ENCODE data around the gene SSRP1. TPM values are rescaled to one million over a fixed set of nuclear protein-coding genes. Genes with fewer than 3 reads are reported as not detected.
A peak's percentile ranks its signal among the peaks of the same experiment; 100 is the strongest.

SSRP1 gene
- total and polyA plus RNA-seq, 7 experiments from 2014 or later = 34.3 to 146 (median 54.7) TPM

- Mint-ChIP-seq H3K36me3 (peaks cover 0 to 13% (median 0%) of the 10 kb centered on the region in 5 donors), H3K27ac (peak overlapping the region in 2 of 9 donors; percentile 41 to 66), H3K9me3 (no peaks in the 10 kb centered on the region), H3K4me3 (peak overlapping the region in 8 of 10 donors; percentile 35 to 73 (median 54)), H3K27me3 (no peaks in the 10 kb centered on the region), H3K4me1 (peaks cover 7 to 14% (median 13%) of the 10 kb centered on the region in 7 donors)
- Histone ChIP-seq H3K4me1 (ENCODE audit: control insufficient read depth in 2 of 2, insufficient read depth in 2 of 2, low read length in 2 of 2) (peaks cover 0 to 8% of the 10 kb centered on the region in 2 donors), H3K27me3 (ENCODE audit: control insufficient read depth in 2 of 2, insufficient read depth in 2 of 2, low read length in 2 of 2) (no peaks in the 10 kb centered on the region), H3K9me3 (ENCODE audit: control insufficient read depth in 2 of 3, low read length in 3 of 3) (no peaks in the 10 kb centered on the region), H3K36me3 (ENCODE audit: control insufficient read depth in 2 of 3, insufficient read depth in 3 of 3, low read length in 3 of 3) (peaks cover 0 to 19% (median 0%) of the 10 kb centered on the region in 3 experiments), H3K27ac (ENCODE audit: low read depth, low read length) (no peak overlapping the region), H3K4me3 (ENCODE audit: low read length) (peak overlapping the region; percentile 24)
- CTCF ChIA-PET = interaction anchor here (0.6 kb wide), 2 partner anchors 38 to 171 kb away, joined by 3 to 5 read pairs; no protein-coding TSS in a partner anchor
- POLR2A ChIA-PET = interaction anchor here (1.2 kb wide), 1 partner anchor 11 kb away, joined by 3 read pairs; no protein-coding TSS in a partner anchor
- peak; percentile 72 for ATAC-seq
- DNase-seq = peak in 3 of 9 donors; percentile 10 to 73 (median 11)
- intact Hi-C loops (cut with micrococcal nuclease) = loop anchor here in 1 of 2 donors (1.0 kb wide), 1 partner anchor 14 kb away; no protein-coding TSS in a partner anchor
Measured at GRCh38 chr11:57311109-57311936, 24.4 kb downstream of the SSRP1 start.

GRCh38 chr11:57310630-57311086, 25.0 kb downstream of the SSRP1 start:
- POLR2A ChIA-PET = no interaction called here
- peak overlapping the region in 1 of 9 donors; percentile 66 for H3K27ac Mint-ChIP-seq
- intact Hi-C loops (cut with micrococcal nuclease) = loop anchor here in 1 of 2 donors (1.0 kb wide), 1 partner anchor 15 kb away; no protein-coding TSS in a partner anchor

GRCh38 chr11:57310091-57310490, 25.6 kb downstream of the SSRP1 start:
- ATAC-seq (no peak), DNase-seq (no peak)
- Histone ChIP-seq H3K9me3 (ENCODE audit: control insufficient read depth in 2 of 3, low read length in 3 of 3) (no peaks in the 10 kb centered on the region), H3K4me1 (ENCODE audit: control insufficient read depth in 2 of 2, insufficient read depth in 2 of 2, low read length in 2 of 2) (peaks cover 0 to 8% of the 10 kb centered on the region in 2 donors), H3K4me3 (ENCODE audit: low read length) (no peak overlapping the region), H3K36me3 (ENCODE audit: control insufficient read depth in 2 of 3, insufficient read depth in 3 of 3, low read length in 3 of 3) (peaks cover 0 to 18% (median 0%) of the 10 kb centered on the region in 3 experiments), H3K27ac (ENCODE audit: low read depth, low read length) (no peak overlapping the region), H3K27me3 (ENCODE audit: control insufficient read depth in 2 of 2, insufficient read depth in 2 of 2, low read length in 2 of 2) (no peaks in the 10 kb centered on the region)
- no peak overlapping the region for H3K4me3 Mint-ChIP-seq
- H3K27ac Mint-ChIP-seq = no peak overlapping the region
- ChIA-PET POLR2A (no interaction called here), CTCF (no interaction called here)
- no peaks in the 10 kb centered on the region for H3K9me3 Mint-ChIP-seq
- H3K4me1 Mint-ChIP-seq = peaks cover 7 to 14% (median 13%) of the 10 kb centered on the region in 7 donors
- intact Hi-C loops (cut with micrococcal nuclease) = no loop called here
- no peaks in the 10 kb centered on the region for H3K27me3 Mint-ChIP-seq
- H3K36me3 Mint-ChIP-seq = peaks cover 0 to 13% (median 0%) of the 10 kb centered on the region in 5 donors

More at GRCh38 chr11:57310630-57311086, 25.0 kb downstream of the SSRP1 start:
- Histone ChIP-seq H3K36me3 (ENCODE audit: control insufficient read depth in 2 of 3, insufficient read depth in 3 of 3, low read length in 3 of 3) (peaks cover 0 to 18% (median 0%) of the 10 kb centered on the region in 3 experiments), H3K9me3 (ENCODE audit: control insufficient read depth in 2 of 3, low read length in 3 of 3) (no peaks in the 10 kb centered on the region), H3K4me1 (ENCODE audit: control insufficient read depth in 2 of 2, insufficient read depth in 2 of 2, low read length in 2 of 2) (peaks cover 0 to 8% of the 10 kb centered on the region in 2 donors), H3K4me3 (ENCODE audit: low read length) (no peak overlapping the region), H3K27me3 (ENCODE audit: control insufficient read depth in 2 of 2, insufficient read depth in 2 of 2, low read length in 2 of 2) (no peaks in the 10 kb centered on the region), H3K27ac (ENCODE audit: low read depth, low read length) (no peak overlapping the region)
- Mint-ChIP-seq H3K4me1 (peaks cover 7 to 14% (median 13%) of the 10 kb centered on the region in 7 donors), H3K27me3 (no peaks in the 10 kb centered on the region), H3K4me3 (peak overlapping the region in 7 of 10 donors; percentile 7 to 73 (median 39)), H3K36me3 (peaks cover 0 to 13% (median 0%) of the 10 kb centered on the region in 5 donors), H3K9me3 (no peaks in the 10 kb centered on the region)
- ATAC-seq = no peak
- CTCF ChIA-PET = no interaction called here
- no peak for DNase-seq

GRCh38 chr11:57309106-57310059, 26.3 kb downstream of the SSRP1 start:
- Mint-ChIP-seq H3K27me3 (no peaks in the 10 kb centered on the region), H3K9me3 (no peaks in the 10 kb centered on the region), H3K4me3 (no peak overlapping the region), H3K4me1 (peaks cover 7 to 14% (median 13%) of the 10 kb centered on the region in 7 donors), H3K36me3 (peaks cover 0 to 13% (median 0%) of the 10 kb centered on the region in 5 donors), H3K27ac (peak overlapping the region in 2 of 9 donors; percentile 14 to 34)
- Histone ChIP-seq H3K27me3 (ENCODE audit: control insufficient read depth in 2 of 2, insufficient read depth in 2 of 2, low read length in 2 of 2) (no peaks in the 10 kb centered on the region), H3K27ac (ENCODE audit: low read depth, low read length) (no peak overlapping the region), H3K9me3 (ENCODE audit: control insufficient read depth in 2 of 3, low read length in 3 of 3) (no peaks in the 10 kb centered on the region), H3K36me3 (ENCODE audit: control insufficient read depth in 2 of 3, insufficient read depth in 3 of 3, low read length in 3 of 3) (peaks cover 0 to 17% (median 0%) of the 10 kb centered on the region in 3 experiments), H3K4me1 (ENCODE audit: control insufficient read depth in 2 of 2, insufficient read depth in 2 of 2, low read length in 2 of 2) (peaks cover 0 to 8% of the 10 kb centered on the region in 2 donors), H3K4me3 (ENCODE audit: low read length) (no peak overlapping the region)
- POLR2A ChIA-PET = no interaction called here
- intact Hi-C loops (cut with micrococcal nuclease) = no loop called here
- no peak for DNase-seq
- no peak for ATAC-seq
- CTCF ChIA-PET = no interaction called here

GRCh38 chr11:57308426-57309060, 27.1 kb downstream of the SSRP1 start:
- DNase-seq = no peak
- Mint-ChIP-seq H3K9me3 (no peaks in the 10 kb centered on the region), H3K36me3 (peaks cover 0 to 14% (median 0%) of the 10 kb centered on the region in 5 donors), H3K4me3 (no peak overlapping the region), H3K27me3 (no peaks in the 10 kb centered on the region), H3K4me1 (peaks cover 7 to 17% (median 13%) of the 10 kb centered on the region in 7 donors), H3K27ac (peak overlapping the region in 3 of 9 donors; percentile 14 to 62 (median 34))
- ChIA-PET CTCF (no interaction called here), POLR2A (no interaction called here)
- H3K9me3 ChIP-seq (ENCODE audit: control insufficient read depth in 2 of 3, low read length in 3 of 3) = no peaks in the 10 kb centered on the region
- peaks cover 0 to 8% of the 10 kb centered on the region in 2 donors for H3K4me1 ChIP-seq (ENCODE audit: control insufficient read depth in 2 of 2, insufficient read depth in 2 of 2, low read length in 2 of 2)
- peaks cover 0 to 9% (median 0%) of the 10 kb centered on the region in 3 experiments for H3K36me3 ChIP-seq (ENCODE audit: control insufficient read depth in 2 of 3, insufficient read depth in 3 of 3, low read length in 3 of 3)
- no peak for ATAC-seq
- H3K27me3 ChIP-seq (ENCODE audit: control insufficient read depth in 2 of 2, insufficient read depth in 2 of 2, low read length in 2 of 2) = no peaks in the 10 kb centered on the region
- no peak overlapping the region for H3K4me3 ChIP-seq (ENCODE audit: low read length)
- intact Hi-C loops (cut with micrococcal nuclease) = no loop called here
- no peak overlapping the region for H3K27ac ChIP-seq (ENCODE audit: low read depth, low read length)

All from naive thymus-derived CD4-positive, alpha-beta T cell (primary cell).